Liver (tissue), 3 donors: ENCODE data around the gene DYSF.

ENCODE experiments used
- ATF3 ChIP-seq: IDR thresholded peaks from 2 replicates; pipeline ENCODE4 v1.6.1; 2016; ENCODE audit warnings: antibody characterized with exemption
- CTCF ChIP-seq: fragments of 150-350 bp; IDR thresholded peaks from 2 replicates; pipeline ENCODE4 v1.5.1; 2017; ENCODE audit warnings: improper control_type of control experiment, low read depth, low read length; ENCODE audit not compliant: missing input control
- GABPA ChIP-seq, 2 donors: IDR thresholded peaks in 1 of 2; conservative IDR thresholded peaks in 1 of 2; 2 replicates each; pipeline ENCODE4 v1.6.1; 2016; ENCODE audit warnings: antibody characterized with exemption in 2 of 2, mild to moderate bottlenecking in 1 of 2, moderate library complexity in 1 of 2
- MAX ChIP-seq: IDR thresholded peaks from 2 replicates; pipeline ENCODE4 v1.6.1; 2016; ENCODE audit warnings: antibody characterized with exemption
- RAD21 ChIP-seq, 2 donors: IDR thresholded peaks; 2 replicates each; pipeline ENCODE4 v1.6.1; 2016; ENCODE audit warnings: antibody characterized with exemption in 2 of 2, mild to moderate bottlenecking in 2 of 2
- REST ChIP-seq: IDR thresholded peaks from 2 replicates; pipeline ENCODE4 v1.6.1; 2016; ENCODE audit warnings: antibody characterized with exemption, mild to moderate bottlenecking
- RXRA ChIP-seq, 2 donors: IDR thresholded peaks; 2 replicates each; pipeline ENCODE4 v1.6.1; 2017 to 2018; ENCODE audit warnings: antibody characterized with exemption in 2 of 2, mild to moderate bottlenecking in 1 of 2
- SP1 ChIP-seq: IDR thresholded peaks from 2 replicates; pipeline ENCODE4 v1.6.1; 2018; ENCODE audit warnings: antibody characterized with exemption, mild to moderate bottlenecking
- TAF1 ChIP-seq: conservative IDR thresholded peaks from 2 replicates; pipeline ENCODE4 v1.6.1; 2016; ENCODE audit warnings: antibody characterized with exemption, mild to moderate bottlenecking
- YY1 ChIP-seq: IDR thresholded peaks from 2 replicates; pipeline ENCODE4 v1.6.1; 2016; ENCODE audit warnings: antibody characterized with exemption, mild to moderate bottlenecking
- ZBTB33 ChIP-seq: IDR thresholded peaks from 2 replicates; pipeline ENCODE4 v1.6.1; 2016; ENCODE audit warnings: antibody characterized with exemption
- donor health status: healthy.
- donor health status: healthy.

GRCh38 chr2:71557321-71557720 lies 104.0 kb downstream of the DYSF start:
- no peak for TF ChIP-seq GABPA (IDR thresholded peaks at IDR 0.05 in 1 of 2, conservative IDR thresholded peaks at IDR 0.05 in 1 of 2)
- TF ChIP-seq CTCF: no peak
- no peak for TF ChIP-seq MAX
- TF ChIP-seq ZBTB33: no peak
- TF ChIP-seq REST: no peak
- TF ChIP-seq RXRA (IDR thresholded peaks at IDR 0.05): no peak
- TF ChIP-seq YY1: no peak
- no peak for TF ChIP-seq RAD21 (IDR thresholded peaks at IDR 0.05)
- no peak for TF ChIP-seq TAF1
- no peak for TF ChIP-seq SP1
- TF ChIP-seq ATF3: no peak
